Measurements from ENCODE around the gene COL5A2. TPM values are rescaled to one million over a fixed set of nuclear protein-coding genes. Genes with fewer than 3 reads are reported as not detected.

The COL5A2 gene
- polyA plus RNA-seq, 1 donor from 2014 or later: 3.6 TPM

DNA sequence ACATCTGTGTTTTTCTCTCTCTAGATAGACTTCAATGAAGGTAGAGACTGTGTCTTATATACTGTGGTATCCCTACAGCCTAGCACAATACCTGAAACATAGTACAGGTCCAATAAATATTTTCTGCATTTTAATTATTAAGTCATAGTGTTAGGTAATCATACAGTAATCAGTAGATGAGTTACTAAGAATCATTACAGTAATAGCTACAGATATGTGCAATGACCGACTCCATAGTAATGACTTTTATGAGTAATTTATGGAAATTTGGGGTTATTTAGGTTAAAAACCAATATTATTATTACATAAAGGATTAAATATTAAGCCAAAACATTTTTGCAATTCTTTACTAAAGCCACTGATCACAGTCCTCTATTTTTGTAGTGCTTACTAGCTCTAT is 21.6 kb downstream of the COL5A2 start:
- H4K20me1 ChIP-seq (ENCODE audit: insufficient read depth): no peaks in the 10 kb centered on the region
- H3K9ac ChIP-seq (ENCODE audit: low read length): no peak overlapping the region
- H2AFZ ChIP-seq (ENCODE audit: low read depth, low read length): no peak overlapping the region
- no peaks in the 10 kb centered on the region for H3K9me2 ChIP-seq (ENCODE audit: insufficient read depth, low read length)
- no peaks in the 10 kb centered on the region for H3K36me3 ChIP-seq (ENCODE audit: insufficient read depth, low read length)
- H3K4me3 ChIP-seq (ENCODE audit: low read length): no peak overlapping the region
- no peaks in the 10 kb centered on the region for H3F3A ChIP-seq (ENCODE audit: insufficient read depth, low read length, poor library complexity, severe bottlenecking)
- H3K4me2 ChIP-seq (ENCODE audit: low read length): no peak overlapping the region
- no peak overlapping the region for H3K27ac ChIP-seq (ENCODE audit: low read length)
- H3K79me2 ChIP-seq (replicated peaks; ENCODE audit: insufficient read depth, low read length): no peaks in the 10 kb centered on the region
- TF ChIP-seq MXI1 (conservative IDR thresholded peaks at IDR 0.05; ENCODE audit: poor library complexity, severe bottlenecking): no peak
- no peak for TF ChIP-seq POLR2AphosphoS5 (IDR thresholded peaks at IDR 0.05)
- TF ChIP-seq EP300 (conservative IDR thresholded peaks at IDR 0.05; ENCODE audit: poor library complexity, severe bottlenecking): no peak
- TF ChIP-seq RAD21 (conservative IDR thresholded peaks at IDR 0.05): no peak
- TF ChIP-seq SMC3 (conservative IDR thresholded peaks at IDR 0.05; ENCODE audit: poor library complexity): no peak
- TF ChIP-seq, protein P1, sequence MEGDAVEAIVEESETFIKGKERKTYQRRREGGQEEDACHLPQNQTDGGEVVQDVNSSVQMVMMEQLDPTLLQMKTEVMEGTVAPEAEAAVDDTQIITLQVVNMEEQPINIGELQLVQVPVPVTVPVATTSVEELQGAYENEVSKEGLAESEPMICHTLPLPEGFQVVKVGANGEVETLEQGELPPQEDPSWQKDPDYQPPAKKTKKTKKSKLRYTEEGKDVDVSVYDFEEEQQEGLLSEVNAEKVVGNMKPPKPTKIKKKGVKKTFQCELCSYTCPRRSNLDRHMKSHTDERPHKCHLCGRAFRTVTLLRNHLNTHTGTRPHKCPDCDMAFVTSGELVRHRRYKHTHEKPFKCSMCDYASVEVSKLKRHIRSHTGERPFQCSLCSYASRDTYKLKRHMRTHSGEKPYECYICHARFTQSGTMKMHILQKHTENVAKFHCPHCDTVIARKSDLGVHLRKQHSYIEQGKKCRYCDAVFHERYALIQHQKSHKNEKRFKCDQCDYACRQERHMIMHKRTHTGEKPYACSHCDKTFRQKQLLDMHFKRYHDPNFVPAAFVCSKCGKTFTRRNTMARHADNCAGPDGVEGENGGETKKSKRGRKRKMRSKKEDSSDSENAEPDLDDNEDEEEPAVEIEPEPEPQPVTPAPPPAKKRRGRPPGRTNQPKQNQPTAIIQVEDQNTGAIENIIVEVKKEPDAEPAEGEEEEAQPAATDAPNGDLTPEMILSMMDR (IDR thresholded peaks at IDR 0.05; ENCODE audit: poor library complexity, severe bottlenecking): no peak
- TF ChIP-seq EZH2 (IDR thresholded peaks at IDR 0.05; ENCODE audit: borderline replicate concordance, insufficient read depth, low read length, poor library complexity, severe bottlenecking): no peak
- no peak for TF ChIP-seq TAF1 (IDR thresholded peaks at IDR 0.05; ENCODE audit: low read depth)
- TF ChIP-seq, protein P2, sequence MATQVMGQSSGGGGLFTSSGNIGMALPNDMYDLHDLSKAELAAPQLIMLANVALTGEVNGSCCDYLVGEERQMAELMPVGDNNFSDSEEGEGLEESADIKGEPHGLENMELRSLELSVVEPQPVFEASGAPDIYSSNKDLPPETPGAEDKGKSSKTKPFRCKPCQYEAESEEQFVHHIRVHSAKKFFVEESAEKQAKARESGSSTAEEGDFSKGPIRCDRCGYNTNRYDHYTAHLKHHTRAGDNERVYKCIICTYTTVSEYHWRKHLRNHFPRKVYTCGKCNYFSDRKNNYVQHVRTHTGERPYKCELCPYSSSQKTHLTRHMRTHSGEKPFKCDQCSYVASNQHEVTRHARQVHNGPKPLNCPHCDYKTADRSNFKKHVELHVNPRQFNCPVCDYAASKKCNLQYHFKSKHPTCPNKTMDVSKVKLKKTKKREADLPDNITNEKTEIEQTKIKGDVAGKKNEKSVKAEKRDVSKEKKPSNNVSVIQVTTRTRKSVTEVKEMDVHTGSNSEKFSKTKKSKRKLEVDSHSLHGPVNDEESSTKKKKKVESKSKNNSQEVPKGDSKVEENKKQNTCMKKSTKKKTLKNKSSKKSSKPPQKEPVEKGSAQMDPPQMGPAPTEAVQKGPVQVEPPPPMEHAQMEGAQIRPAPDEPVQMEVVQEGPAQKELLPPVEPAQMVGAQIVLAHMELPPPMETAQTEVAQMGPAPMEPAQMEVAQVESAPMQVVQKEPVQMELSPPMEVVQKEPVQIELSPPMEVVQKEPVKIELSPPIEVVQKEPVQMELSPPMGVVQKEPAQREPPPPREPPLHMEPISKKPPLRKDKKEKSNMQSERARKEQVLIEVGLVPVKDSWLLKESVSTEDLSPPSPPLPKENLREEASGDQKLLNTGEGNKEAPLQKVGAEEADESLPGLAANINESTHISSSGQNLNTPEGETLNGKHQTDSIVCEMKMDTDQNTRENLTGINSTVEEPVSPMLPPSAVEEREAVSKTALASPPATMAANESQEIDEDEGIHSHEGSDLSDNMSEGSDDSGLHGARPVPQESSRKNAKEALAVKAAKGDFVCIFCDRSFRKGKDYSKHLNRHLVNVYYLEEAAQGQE (IDR thresholded peaks at IDR 0.05; ENCODE audit: borderline replicate concordance): no peak
- no peaks in the 10 kb centered on the region for H3K27me3 ChIP-seq (ENCODE audit: insufficient read depth, low read depth, low read length)
- H3K9me3 ChIP-seq (ENCODE audit: low read length): no peaks in the 10 kb centered on the region

- TF ChIP-seq EP300 (conservative IDR thresholded peaks at IDR 0.05; ENCODE audit: poor library complexity, severe bottlenecking): no peak
- TF ChIP-seq EZH2 (IDR thresholded peaks at IDR 0.05; ENCODE audit: borderline replicate concordance, insufficient read depth, low read length, poor library complexity, severe bottlenecking): no peak
- TF ChIP-seq SMC3 (conservative IDR thresholded peaks at IDR 0.05; ENCODE audit: poor library complexity): no peak
- TF ChIP-seq, protein P2 (IDR thresholded peaks at IDR 0.05; ENCODE audit: borderline replicate concordance): no peak
- TF ChIP-seq, protein P1 (IDR thresholded peaks at IDR 0.05; ENCODE audit: poor library complexity, severe bottlenecking): no peak
- TF ChIP-seq POLR2AphosphoS5 (IDR thresholded peaks at IDR 0.05): no peak
- TF ChIP-seq TAF1 (IDR thresholded peaks at IDR 0.05; ENCODE audit: low read depth): no peak
- no peak for TF ChIP-seq MXI1 (conservative IDR thresholded peaks at IDR 0.05; ENCODE audit: poor library complexity, severe bottlenecking)
- no peak for TF ChIP-seq RAD21 (conservative IDR thresholded peaks at IDR 0.05)
- no peaks in the 10 kb centered on the region for H3K9me3 ChIP-seq (ENCODE audit: low read length)
- H3K79me2 ChIP-seq (replicated peaks; ENCODE audit: insufficient read depth, low read length): no peaks in the 10 kb centered on the region
- H4K20me1 ChIP-seq (ENCODE audit: insufficient read depth): no peaks in the 10 kb centered on the region
- no peak overlapping the region for H2AFZ ChIP-seq (ENCODE audit: low read depth, low read length)
- H3K9me2 ChIP-seq (ENCODE audit: insufficient read depth, low read length): no peaks in the 10 kb centered on the region
- H3F3A ChIP-seq (ENCODE audit: insufficient read depth, low read length, poor library complexity, severe bottlenecking): no peaks in the 10 kb centered on the region
- H3K9ac ChIP-seq (ENCODE audit: low read length): no peak overlapping the region
- no peak overlapping the region for H3K4me3 ChIP-seq (ENCODE audit: low read length)
- H3K27ac ChIP-seq (ENCODE audit: low read length): no peak overlapping the region
- H3K27me3 ChIP-seq (ENCODE audit: insufficient read depth, low read depth, low read length): no peaks in the 10 kb centered on the region
- H3K36me3 ChIP-seq (ENCODE audit: insufficient read depth, low read length): no peaks in the 10 kb centered on the region
- no peak overlapping the region for H3K4me2 ChIP-seq (ENCODE audit: low read length)
These were observed 22.1 kb downstream of the COL5A2 start for GRCh38 chr2:189157456-189157855.
